ENCODE measurements around the gene LRCH2.

DNA sequence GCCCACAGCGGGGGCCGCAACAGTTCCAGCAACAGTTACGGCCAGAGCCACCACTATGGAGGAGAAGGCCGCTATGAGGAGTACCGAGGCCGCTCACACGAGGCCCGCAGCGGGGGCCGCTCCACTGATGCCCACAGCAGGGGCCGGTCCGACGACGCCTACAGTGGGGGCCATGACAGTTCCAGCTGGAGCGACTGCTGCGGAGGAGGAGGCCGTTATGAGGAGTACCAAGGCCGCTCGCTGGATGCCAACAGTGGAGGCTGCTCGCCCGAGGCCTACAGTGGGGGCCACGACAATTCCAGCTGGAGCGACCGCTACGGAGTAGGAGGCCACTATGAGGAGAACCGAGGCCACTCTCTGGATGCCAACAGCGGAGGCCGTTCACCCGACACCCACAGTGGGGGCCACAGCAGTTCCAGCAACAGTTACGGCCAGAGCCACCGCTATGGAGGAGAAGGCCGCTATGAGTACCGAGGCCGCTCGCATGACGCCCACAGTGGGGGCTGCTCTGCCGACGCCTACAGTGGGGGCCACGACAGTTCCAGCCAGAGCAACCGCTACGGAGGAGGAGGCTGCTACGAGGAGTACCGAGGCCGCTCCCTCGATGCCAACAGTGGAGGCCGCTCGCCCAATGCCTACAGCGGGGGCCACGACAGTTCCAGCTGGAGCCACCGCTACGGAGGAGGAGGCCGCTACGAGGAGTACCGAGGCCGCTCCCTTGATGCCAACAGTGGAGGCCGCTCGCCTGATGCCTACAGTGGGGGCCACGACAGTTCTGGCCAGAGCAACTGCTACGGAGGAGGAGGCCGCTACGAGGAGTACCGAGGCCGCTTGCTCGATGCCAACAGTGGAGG lies 43.0 kb downstream of the LRCH2 start:
- TF ChIP-seq, protein P1, sequence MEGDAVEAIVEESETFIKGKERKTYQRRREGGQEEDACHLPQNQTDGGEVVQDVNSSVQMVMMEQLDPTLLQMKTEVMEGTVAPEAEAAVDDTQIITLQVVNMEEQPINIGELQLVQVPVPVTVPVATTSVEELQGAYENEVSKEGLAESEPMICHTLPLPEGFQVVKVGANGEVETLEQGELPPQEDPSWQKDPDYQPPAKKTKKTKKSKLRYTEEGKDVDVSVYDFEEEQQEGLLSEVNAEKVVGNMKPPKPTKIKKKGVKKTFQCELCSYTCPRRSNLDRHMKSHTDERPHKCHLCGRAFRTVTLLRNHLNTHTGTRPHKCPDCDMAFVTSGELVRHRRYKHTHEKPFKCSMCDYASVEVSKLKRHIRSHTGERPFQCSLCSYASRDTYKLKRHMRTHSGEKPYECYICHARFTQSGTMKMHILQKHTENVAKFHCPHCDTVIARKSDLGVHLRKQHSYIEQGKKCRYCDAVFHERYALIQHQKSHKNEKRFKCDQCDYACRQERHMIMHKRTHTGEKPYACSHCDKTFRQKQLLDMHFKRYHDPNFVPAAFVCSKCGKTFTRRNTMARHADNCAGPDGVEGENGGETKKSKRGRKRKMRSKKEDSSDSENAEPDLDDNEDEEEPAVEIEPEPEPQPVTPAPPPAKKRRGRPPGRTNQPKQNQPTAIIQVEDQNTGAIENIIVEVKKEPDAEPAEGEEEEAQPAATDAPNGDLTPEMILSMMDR (IDR thresholded peaks at IDR 0.05): no peak
- TF ChIP-seq POLR2AphosphoS5 (IDR thresholded peaks at IDR 0.05): no peak
